ENCODE results near the gene PEDS1. TPM values are rescaled to one million over a fixed set of nuclear protein-coding genes. Genes with fewer than 3 reads are reported as not detected.
"Not testable (repeated sequence)": the region's sequence is repeated elsewhere in the genome, so short reads cannot be mapped to it uniquely, and the experiment has no call there.

The PEDS1 gene
- total and polyA plus RNA-seq, 9 donors: 7.5 to 18.2 (median 12.4) TPM

DNA sequence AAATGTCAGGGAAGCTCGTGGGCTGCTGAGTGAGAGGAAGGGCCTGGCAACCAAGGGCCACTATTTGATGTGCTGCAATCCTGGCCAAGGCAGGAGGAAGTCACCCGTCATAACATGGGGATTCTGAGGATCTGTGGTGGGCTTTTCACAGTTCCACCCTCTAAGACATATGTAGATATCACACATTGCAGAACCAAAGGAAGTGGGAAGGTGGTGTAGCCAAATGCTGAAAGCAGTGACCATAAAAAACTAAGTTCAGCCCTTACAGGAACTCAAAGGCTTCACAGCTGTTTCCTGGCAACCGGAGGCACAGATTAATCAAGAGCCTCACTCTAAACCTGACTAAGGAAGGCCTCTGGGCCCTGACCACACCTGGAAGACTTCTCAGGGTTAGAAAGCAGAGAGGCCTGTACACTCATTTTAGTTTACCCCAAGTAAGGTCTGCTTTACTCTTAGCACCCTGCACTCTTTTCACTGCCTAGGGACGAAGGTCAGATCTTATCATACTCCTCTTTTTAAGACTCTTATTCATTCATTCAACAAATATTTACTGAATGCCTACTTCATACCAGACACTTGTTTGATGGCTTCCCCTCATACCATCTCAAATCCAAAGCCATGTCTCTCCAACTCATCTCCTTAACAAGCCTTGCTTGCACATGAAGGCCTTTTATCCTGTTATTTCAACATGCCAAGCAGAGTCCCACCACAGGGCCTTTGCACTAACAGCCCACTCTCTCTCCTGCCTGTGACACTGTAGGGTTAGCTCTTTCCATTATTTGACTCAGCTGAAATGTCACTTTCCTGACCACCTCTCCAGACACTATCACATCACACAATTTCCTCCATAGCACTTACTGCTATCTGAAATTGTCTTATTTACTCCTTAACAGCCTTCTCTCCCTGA is 43.1 kb downstream of the PEDS1 start:
- no peak for DNase-seq
- no peaks in the 10 kb centered on the region for H3K9me3 ChIP-seq
- H3K4me3 ChIP-seq: no peak overlapping the region
- H3K27ac ChIP-seq: no peak overlapping the region
- H3K27me3 ChIP-seq: no peaks in the 10 kb centered on the region
- WGBS, 3 donors: 45 to 62% (median 59%) methylated on average over 4 of the region's 4 CpGs
- no peaks in the 10 kb centered on the region for H3K36me3 ChIP-seq
- no peak for TF ChIP-seq EP300 (IDR thresholded peaks at IDR 0.05)
- no peak for TF ChIP-seq POLR2A (IDR thresholded peaks at IDR 0.05)
- TF ChIP-seq, protein P1, sequence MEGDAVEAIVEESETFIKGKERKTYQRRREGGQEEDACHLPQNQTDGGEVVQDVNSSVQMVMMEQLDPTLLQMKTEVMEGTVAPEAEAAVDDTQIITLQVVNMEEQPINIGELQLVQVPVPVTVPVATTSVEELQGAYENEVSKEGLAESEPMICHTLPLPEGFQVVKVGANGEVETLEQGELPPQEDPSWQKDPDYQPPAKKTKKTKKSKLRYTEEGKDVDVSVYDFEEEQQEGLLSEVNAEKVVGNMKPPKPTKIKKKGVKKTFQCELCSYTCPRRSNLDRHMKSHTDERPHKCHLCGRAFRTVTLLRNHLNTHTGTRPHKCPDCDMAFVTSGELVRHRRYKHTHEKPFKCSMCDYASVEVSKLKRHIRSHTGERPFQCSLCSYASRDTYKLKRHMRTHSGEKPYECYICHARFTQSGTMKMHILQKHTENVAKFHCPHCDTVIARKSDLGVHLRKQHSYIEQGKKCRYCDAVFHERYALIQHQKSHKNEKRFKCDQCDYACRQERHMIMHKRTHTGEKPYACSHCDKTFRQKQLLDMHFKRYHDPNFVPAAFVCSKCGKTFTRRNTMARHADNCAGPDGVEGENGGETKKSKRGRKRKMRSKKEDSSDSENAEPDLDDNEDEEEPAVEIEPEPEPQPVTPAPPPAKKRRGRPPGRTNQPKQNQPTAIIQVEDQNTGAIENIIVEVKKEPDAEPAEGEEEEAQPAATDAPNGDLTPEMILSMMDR (IDR thresholded peaks at IDR 0.05): no peak
- peaks cover 11% of the 10 kb centered on the region for H3K4me1 ChIP-seq (ENCODE audit: insufficient read depth)
- intact Hi-C loops (cut with DNase I): no loop called here

DNA sequence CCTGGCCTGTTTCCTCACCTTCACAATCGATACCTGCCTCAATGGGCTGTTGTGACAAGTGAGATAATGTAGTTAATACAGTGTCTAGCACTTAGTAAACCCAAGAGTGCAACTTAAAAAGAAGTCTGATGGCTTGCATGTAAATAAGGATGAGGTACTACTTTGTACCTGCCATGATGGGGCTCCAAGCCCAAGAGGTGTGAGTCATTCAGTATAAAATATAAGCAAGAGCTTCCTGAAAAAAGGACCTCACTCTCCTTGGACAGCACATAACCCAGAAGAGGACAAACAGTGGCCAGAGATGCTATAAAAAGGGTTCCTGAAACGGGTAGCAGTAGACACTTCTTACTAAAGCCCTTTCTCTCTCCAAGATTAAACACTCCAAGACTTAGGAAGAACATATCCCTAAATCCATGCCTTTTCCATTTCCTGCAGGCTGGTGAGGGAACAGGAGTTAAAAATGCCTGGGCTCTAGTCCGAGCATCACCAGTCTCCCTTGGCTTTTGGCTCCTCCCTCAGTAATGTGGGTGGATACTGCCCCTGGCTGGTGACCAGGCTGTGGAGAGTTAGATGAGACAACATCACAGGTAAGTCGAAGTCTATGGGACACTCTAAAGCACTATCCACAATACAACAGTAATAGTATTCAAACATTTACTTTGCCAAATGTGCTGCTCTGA is 44.8 kb downstream of the PEDS1 start:
- Histone ChIP-seq H3K4me3 (no peak overlapping the region), H3K27ac (no peak overlapping the region), H3K9me3 (no peaks in the 10 kb centered on the region), H3K36me3 (no peaks in the 10 kb centered on the region), H3K4me1 (ENCODE audit: insufficient read depth) (peaks cover 8% of the 10 kb centered on the region), H3K27me3 (no peaks in the 10 kb centered on the region)
- 48 to 66% (median 53%) methylated on average over 4 of the region's 4 CpGs for WGBS, 3 donors
- intact Hi-C loops (cut with DNase I): no loop called here
- no peak for DNase-seq
- TF ChIP-seq, protein P1 (IDR thresholded peaks at IDR 0.05): no peak
- TF ChIP-seq EP300 (IDR thresholded peaks at IDR 0.05): no peak
- no peak for TF ChIP-seq POLR2A (IDR thresholded peaks at IDR 0.05)

DNA sequence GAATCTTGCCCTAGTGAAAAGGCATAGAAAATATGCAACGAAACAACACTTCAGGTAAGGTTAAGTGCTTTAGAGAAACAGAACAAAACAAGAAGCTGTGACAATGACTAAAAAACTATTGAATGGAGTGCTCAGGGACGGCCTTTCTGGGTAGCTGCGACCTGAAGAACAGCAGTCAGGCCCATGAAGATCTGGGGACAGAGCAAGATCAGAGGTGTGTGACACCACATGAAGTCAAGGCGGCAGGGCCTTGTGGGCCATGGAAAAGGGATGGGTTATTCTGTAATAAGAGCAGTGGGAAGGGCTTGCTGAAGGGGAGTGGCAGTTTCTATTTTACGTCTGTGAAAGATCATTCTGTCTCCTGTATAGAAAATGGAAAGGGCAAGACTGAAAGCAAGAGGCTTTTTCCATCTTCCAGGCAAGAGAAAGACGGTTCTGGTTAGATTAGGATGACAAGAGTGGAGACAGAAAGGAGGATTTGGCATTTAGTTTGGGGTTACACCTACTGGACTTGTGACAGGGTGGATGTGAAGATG is 45.7 kb downstream of the PEDS1 start:
- H3K4me1 ChIP-seq (ENCODE audit: insufficient read depth): peaks cover 8% of the 10 kb centered on the region
- WGBS, 3 donors: 74 to 79% (median 76%) methylated on average over 6 of the region's 6 CpGs
- H3K9me3 ChIP-seq: no peaks in the 10 kb centered on the region
- DNase-seq: no peak
- TF ChIP-seq EP300 (IDR thresholded peaks at IDR 0.05): no peak
- no peak overlapping the region for H3K4me3 ChIP-seq
- no peaks in the 10 kb centered on the region for H3K27me3 ChIP-seq
- no peaks in the 10 kb centered on the region for H3K36me3 ChIP-seq
- intact Hi-C loops (cut with DNase I): no loop called here
- H3K27ac ChIP-seq: no peak overlapping the region

DNA sequence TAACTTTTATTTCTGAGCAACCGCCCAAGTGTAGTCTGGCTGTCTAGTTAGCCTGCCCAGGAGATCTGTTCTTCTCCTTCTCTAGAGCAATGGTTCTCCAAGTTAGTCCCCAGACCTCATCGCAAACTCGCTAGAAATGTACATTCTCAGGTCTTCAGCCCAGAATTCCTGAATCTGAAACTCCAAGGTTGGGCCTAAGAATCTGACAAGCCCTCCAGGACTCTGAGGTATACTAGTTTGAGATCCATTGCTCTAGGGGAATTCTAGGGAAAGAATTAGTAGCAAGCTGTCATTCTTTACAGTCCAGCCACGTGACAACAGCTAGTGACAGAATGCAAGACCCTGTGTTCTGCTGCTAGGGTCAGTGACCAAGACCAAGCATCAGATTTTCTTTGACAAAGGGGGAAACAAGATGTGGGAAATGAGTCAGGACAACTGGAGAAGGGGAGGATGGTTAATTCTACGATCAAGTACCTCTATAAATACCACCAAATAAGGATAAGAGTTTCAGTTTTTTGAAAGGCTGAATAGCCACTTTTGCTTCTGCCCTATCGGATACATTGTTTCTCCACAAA is 46.4 kb downstream of the PEDS1 start:
- H3K36me3 ChIP-seq: no peaks in the 10 kb centered on the region
- TF ChIP-seq EP300 (IDR thresholded peaks at IDR 0.05): no peak
- TF ChIP-seq, protein P1 (IDR thresholded peaks at IDR 0.05): no peak
- TF ChIP-seq POLR2A (IDR thresholded peaks at IDR 0.05): no peak
- H3K4me1 ChIP-seq (ENCODE audit: insufficient read depth): peaks cover 8% of the 10 kb centered on the region
- H3K4me3 ChIP-seq: no peak overlapping the region
- 83 to 84% (median 83%) methylated on average over 6 of the region's 6 CpGs for WGBS, 3 donors
- no peak for DNase-seq
- H3K9me3 ChIP-seq: no peaks in the 10 kb centered on the region
- no peak overlapping the region for H3K27ac ChIP-seq
- no peaks in the 10 kb centered on the region for H3K27me3 ChIP-seq
- intact Hi-C loops (cut with DNase I): no loop called here

DNA sequence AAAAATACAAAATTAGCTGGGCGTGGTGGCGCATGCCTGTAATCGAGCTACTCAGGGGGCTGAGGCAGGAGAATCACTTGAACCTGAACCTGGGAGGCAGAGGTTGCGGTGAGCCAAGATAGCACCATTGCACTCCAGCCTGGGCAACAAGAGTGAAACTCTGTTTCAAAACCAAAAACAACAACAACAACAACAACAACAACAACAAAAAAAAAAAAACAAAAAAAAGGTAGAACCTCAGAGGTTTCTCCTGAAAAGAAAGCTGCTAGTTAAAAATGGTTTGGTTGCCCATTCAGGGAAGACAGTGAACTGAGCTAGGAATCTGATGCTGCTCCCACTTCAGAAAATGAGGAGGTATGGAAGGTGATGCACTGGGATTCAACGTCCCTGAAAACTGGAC is 46.9 kb downstream of the PEDS1 start:
- H3K27me3 ChIP-seq; H3K4me3 ChIP-seq; H3K4me1 ChIP-seq (ENCODE audit: insufficient read depth); intact Hi-C loops (cut with DNase I); DNase-seq; H3K36me3 ChIP-seq; H3K27ac ChIP-seq; H3K9me3 ChIP-seq: not testable (repeated sequence)
- 66 to 88% (median 81%) methylated on average over 5 of the region's 5 CpGs for WGBS, 3 donors

All from ovary (tissue), 9 donors.